Measurements from ENCODE around the gene ZSCAN12. TPM values are rescaled to one million over a fixed set of nuclear protein-coding genes. Genes with fewer than 3 reads are reported as not detected.

ZSCAN12 gene
- total RNA-seq, 1 donor from 2014 or later: 17.5 TPM

GRCh38 chr6:28347119-28347518 is 52.4 kb downstream of the ZSCAN12 start:
- DNase-seq (ENCODE audit: low spot score, unreplicated experiment): no peak
- no peak overlapping the region for H3K4me3 Mint-ChIP-seq (ENCODE audit: low read depth)
- H3K27ac Mint-ChIP-seq: no peak overlapping the region

DNA sequence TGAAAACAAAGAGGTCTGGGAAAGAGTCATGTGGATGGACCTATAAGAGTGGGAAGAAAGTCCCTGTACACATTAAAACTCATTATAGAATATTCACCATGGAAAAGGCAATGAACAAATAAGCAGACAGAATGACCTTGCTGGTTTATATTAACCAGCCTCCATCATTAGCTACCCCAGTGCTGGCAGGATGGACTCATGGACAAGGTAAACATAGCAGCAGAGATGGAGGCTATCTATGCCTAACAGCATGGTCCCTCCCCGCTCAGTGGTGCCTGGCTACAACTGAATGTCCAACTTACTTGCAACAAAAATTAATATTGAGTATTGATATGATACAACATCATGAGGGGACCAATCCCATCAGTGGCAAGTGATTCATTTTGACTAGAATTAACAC is 54.3 kb downstream of the ZSCAN12 start:
- Mint-ChIP-seq H3K36me3 (ENCODE audit: insufficient read depth) (no peaks in the 10 kb centered on the region), H3K4me3 (ENCODE audit: low read depth) (no peak overlapping the region), H3K27ac (no peak overlapping the region), H3K4me1 (ENCODE audit: low read depth) (peaks cover 1% of the 10 kb centered on the region), H3K27me3 (peaks cover 6% of the 10 kb centered on the region), H3K9me3 (ENCODE audit: low read depth) (no peaks in the 10 kb centered on the region)
- DNase-seq (ENCODE audit: low spot score, unreplicated experiment): no peak
- no peak for TF ChIP-seq CTCF (IDR thresholded peaks at IDR 0.05; ENCODE audit: unreplicated experiment)

More at GRCh38 chr6:28347119-28347518, 52.4 kb downstream of the ZSCAN12 start:
- no peak for TF ChIP-seq CTCF (IDR thresholded peaks at IDR 0.05; ENCODE audit: unreplicated experiment)
- H3K4me1 Mint-ChIP-seq (ENCODE audit: low read depth): peaks cover 17% of the 10 kb centered on the region
- peaks cover 6% of the 10 kb centered on the region for H3K27me3 Mint-ChIP-seq
- no peaks in the 10 kb centered on the region for H3K9me3 Mint-ChIP-seq (ENCODE audit: low read depth)
- H3K36me3 Mint-ChIP-seq (ENCODE audit: insufficient read depth): peaks cover 2% of the 10 kb centered on the region

DNA sequence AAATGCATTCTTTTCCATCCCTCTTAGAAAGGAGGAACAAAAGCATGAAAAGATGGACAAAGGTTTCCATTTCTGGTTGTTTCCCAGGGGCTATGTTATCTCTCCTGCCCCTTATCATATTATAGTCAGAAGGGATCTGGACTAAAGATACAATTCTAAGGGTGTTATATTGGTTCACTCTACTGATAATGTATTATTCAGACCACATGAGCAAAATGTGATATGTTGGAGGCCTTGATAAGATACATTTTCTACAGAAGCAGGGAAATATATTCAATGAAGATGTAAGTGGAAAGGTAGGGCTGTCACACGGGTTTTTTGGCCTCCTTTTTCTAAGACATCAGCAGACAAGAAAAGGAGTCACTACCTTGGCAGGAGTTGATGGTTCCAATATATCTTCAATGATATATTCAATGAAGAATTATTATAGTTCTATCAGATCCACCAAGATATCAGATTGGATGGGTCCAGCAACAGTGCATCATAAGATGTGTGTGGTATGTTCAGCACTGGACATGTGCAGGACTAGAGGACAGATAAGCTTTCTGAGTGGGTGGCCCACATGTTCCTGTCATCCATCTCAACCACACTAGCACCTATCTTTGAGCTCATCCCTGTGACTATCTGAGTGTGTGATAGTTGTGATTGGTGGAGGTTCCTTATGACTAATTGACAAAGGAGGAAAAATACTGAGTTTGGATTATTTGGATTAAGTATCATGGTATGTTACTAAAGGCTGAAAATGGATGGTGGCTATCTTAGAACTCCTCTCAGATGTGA is 55.5 kb downstream of the ZSCAN12 start:
- peaks cover 6% of the 10 kb centered on the region for H3K27me3 Mint-ChIP-seq
- H3K4me3 Mint-ChIP-seq (ENCODE audit: low read depth): no peak overlapping the region
- H3K9me3 Mint-ChIP-seq (ENCODE audit: low read depth): no peaks in the 10 kb centered on the region
- H3K36me3 Mint-ChIP-seq (ENCODE audit: insufficient read depth): no peaks in the 10 kb centered on the region
- no peak for TF ChIP-seq CTCF (IDR thresholded peaks at IDR 0.05; ENCODE audit: unreplicated experiment)
- H3K27ac Mint-ChIP-seq: no peak overlapping the region
- no peaks in the 10 kb centered on the region for H3K4me1 Mint-ChIP-seq (ENCODE audit: low read depth)
- no peak for DNase-seq (ENCODE audit: low spot score, unreplicated experiment)

DNA sequence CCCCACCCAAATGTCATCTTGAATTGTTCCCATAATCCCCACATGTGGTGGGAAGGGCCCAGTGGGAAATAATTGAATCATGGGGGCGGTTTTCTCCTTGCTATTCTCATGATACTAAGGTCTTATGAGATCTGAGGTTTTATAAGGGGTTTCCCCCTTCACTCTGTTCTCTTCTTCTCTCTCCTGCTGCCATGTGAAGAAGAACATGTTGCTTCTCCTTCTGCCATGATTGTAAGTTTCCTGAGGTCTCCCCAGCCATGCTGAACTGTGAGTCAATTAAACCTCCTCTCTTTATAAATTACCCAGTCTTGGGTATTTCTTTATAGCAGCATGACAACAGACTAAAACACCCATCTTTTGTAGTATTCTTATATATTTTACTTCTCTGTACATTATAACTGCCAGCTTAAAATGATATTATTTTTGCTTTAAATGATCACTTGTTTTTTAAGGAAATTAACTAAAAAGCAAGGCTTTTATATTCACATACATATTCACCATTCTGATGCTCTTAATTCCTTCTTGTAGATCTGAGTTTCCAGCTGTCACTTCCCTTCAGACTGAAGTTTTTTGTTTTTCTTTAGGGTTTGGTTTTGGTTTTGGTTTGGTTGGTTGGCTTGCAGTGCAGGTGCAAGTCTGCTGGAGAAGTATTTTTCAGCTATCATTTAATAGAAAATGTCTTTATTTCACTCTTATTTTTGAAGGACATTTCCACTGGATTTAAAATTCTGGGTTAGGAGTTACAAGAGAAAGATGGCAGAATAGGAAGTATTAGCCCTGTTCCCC is 59.0 kb downstream of the ZSCAN12 start:
- H3K9me3 Mint-ChIP-seq (ENCODE audit: low read depth): no peaks in the 10 kb centered on the region
- no peaks in the 10 kb centered on the region for H3K4me1 Mint-ChIP-seq (ENCODE audit: low read depth)
- DNase-seq (ENCODE audit: low spot score, unreplicated experiment): no peak
- no peak overlapping the region for H3K27ac Mint-ChIP-seq
- no peak for TF ChIP-seq CTCF (IDR thresholded peaks at IDR 0.05; ENCODE audit: unreplicated experiment)
- no peak overlapping the region for H3K4me3 Mint-ChIP-seq (ENCODE audit: low read depth)
- H3K27me3 Mint-ChIP-seq: no peaks in the 10 kb centered on the region
- H3K36me3 Mint-ChIP-seq (ENCODE audit: insufficient read depth): no peaks in the 10 kb centered on the region

DNA sequence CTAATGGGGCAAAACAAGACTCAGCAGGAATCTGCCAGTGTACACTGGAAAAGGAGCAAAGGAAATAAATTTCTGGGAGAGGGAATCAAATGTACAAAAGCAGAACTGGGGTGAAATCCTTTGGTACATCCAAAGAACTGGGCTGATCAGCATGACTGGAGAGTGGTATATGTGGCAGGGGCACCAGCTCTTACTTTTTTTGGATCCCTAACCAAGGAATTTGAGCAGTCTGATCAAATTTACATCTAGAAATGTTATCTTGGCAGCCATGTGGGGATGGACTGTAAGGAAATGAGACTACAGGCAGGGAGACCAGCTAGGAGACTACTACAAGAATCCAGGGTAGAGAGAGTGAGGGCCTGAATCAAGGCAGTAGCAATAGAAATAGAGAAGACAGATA is 62.4 kb downstream of the ZSCAN12 start:
- TF ChIP-seq CTCF (IDR thresholded peaks at IDR 0.05; ENCODE audit: unreplicated experiment): no peak
- Mint-ChIP-seq H3K36me3 (ENCODE audit: insufficient read depth) (peaks cover 4% of the 10 kb centered on the region), H3K27ac (no peak overlapping the region), H3K4me1 (ENCODE audit: low read depth) (peaks cover 7% of the 10 kb centered on the region), H3K27me3 (no peaks in the 10 kb centered on the region), H3K4me3 (ENCODE audit: low read depth) (no peak overlapping the region), H3K9me3 (ENCODE audit: low read depth) (peaks cover 14% of the 10 kb centered on the region)
- no peak for DNase-seq (ENCODE audit: low spot score, unreplicated experiment)
